HG02970 (cell line): ENCODE data around the gene ZNF629.

Experiments
- ATAC-seq: cut with Tn5 transposase; IDR thresholded peaks from one replicate; pipeline ENCODE4 v1.9.1; 2021; ENCODE audit warnings: mild to moderate bottlenecking, moderate library complexity, moderate number of reproducible peaks; ENCODE audit not compliant: unreplicated experiment, low FRiP score

ZNF629 gene

DNA sequence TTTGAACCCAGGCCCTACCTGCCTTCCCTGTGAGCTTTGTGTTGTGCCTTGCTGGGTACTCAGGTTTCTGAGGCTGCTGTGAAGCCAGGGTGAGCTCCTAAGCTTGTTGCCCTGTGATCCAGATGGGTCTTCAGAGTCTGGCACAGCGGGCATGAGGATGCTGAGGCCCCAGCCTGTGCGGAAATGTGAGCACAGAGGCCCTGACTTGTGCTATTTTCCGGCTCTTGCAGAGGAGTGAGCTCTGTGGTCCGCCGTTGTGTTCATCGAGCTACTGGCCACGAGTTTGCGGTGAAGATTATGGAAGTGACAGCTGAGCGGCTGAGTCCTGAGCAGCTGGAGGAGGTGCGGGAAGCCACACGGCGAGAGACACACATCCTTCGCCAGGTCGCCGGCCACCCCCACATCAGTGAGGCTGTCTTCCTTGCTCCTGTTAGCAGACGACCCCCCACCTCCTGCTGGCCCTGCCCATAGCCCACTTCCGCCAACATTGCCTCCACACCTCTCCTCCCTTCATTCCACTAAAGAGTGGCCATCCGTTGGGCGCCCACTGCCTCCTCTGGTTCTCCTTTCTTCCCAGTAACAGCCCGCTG is 36.0 kb downstream of the ZNF629 start:
- ATAC-seq: no peak

DNA sequence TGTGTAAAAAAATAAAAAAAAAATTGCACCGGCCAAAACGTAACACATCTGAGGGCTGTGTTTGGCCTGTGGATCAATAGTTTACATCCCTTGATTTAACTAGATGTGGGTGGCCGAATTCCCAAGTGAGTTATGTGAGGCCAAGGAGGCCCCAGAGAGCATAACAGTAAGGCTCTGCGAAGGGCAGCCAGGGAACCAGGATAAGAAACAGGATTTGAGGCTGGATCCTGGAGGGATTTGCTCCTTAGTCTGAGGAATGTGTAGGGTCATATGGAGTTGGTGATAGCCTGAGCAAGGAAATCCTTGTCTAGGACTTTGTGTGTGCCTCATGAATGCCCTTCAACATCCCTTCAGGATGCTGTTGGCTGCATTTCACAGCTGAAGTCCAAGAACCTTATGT is 36.8 kb downstream of the ZNF629 start:
- ATAC-seq: no peak

DNA sequence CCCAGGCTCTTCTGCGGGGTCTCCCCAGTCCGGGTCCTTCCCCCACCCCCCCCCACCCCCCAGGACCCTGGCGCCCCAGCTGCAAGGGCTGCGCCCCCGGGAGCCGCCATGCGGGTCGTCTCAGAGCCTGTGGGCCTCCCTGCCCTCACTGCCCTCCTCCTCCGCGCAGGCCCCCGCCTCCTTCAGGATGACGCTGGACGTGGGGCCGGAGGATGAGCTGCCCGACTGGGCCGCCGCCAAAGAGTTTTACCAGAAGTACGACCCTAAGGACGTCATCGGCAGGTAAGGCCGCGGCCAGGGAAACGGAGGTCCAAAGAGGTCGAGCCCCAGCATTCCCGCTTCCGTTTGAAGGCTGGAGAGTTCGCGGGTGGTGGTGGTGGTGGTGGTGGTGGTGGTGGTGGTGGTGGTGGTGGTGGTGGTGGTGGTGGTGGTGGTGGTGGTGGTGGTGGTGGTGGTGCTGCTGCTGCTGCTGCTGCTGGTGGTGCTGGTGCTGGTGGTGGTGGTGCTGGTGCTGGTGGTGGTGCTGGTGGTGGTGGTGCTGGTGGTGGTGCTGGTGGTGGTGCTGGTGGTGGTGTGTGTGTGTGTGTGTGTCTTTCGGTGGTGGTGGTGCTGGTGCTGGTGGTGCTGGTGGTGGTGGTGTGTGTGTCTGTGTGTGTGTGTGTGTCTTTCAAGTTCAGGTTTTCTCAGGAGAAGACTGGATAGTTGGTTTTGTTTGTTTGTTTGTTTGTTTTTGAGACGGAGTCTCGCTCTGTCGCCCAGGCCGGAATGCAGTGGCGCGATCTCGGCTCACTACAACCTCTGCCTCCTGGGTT is 38.2 kb downstream of the ZNF629 start:
- ATAC-seq: no peak

DNA sequence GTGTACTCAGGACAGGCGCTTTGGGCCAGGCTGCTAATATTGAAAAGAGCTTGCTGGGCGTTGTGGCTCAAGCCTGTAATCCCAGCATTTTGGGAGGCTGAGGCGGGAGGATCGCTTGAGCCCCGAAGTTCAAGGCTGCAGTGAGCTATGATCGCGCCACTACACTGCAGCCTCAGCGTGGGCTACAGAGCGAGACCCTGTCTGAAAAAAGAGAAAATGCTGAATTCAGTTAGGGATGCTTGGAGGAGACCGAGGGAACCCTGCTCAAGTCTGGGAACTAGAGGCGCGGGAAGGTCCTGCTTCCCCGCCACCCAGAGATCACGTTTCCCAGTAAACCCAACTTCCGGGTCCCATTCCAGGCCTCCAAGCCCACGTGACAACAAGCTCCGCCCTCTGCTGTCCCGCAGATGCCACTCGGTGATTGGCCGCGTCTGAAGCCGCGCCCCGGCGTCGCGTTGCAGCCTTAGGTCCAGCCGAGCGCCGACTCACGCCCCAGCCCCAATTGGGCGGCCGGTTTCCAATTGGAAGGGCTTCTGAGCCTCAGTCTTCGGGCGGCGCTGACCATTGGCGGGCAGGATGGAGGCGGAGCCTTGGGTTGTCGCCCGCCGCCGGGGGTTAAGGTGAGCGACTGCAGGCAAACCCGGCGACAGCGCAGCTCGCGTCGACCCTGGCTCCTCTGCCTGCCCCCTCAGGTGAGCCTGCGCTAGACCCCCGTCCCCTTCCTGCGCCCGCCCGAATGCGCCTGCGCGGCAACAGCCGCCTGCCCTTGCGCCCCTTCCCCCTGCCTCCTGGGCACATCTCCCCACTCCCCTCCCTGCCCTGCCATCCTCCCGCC is 39.0 kb downstream of the ZNF629 start, which contains the start of gene PHKG2:
TSS of gene PHKG2 (plus strand) at position 627 of the 835 bp plus-strand sequence. CDS start 396 bp downstream, outside the sequence.
- peak; percentile 94 for ATAC-seq

DNA sequence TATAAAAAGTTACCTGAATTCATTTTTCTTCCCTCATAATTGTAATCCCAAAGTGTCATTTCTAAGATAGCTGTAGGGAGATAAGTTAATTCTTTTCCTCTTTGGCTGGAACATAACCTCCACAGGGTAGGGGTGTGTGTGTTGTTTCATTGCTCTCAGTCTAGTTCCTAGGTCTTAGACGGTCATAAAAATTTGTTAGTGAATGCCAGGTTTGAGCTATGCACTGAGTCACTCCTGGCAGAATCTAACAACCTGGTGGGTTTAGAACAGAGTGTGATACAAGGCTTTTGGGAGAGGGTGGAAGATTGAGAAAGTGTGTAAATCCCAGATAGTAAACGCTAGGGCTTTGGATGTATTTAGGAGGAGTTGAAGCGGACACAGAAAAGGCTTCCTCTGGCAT is 39.7 kb downstream of the ZNF629 start:
- ATAC-seq: no peak

DNA sequence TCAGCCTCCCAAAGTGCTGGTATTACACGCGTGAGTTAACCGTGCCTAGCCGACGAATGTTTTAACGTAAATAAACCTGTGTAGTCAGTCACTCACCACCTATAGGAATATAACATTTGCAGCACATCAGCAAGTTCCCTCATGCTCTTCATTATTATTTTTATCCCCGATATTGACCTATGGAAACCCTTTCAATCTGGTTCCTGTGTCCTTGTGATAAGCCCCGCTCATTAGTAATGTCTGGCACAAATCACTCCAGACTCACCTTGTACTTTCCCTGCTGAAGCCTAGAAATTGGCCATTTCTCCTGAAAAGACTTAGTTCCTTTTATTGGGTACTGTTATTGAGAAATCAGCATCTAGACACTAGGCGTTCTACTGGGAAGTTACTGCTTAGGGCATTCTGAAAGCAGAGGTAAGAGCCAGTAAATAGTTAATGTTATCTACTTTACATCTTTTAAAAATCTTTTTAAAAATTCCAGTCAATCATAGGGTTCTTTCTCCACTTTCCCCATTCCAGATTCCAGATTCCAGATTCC is 40.3 kb downstream of the ZNF629 start:
- no peak for ATAC-seq

DNA sequence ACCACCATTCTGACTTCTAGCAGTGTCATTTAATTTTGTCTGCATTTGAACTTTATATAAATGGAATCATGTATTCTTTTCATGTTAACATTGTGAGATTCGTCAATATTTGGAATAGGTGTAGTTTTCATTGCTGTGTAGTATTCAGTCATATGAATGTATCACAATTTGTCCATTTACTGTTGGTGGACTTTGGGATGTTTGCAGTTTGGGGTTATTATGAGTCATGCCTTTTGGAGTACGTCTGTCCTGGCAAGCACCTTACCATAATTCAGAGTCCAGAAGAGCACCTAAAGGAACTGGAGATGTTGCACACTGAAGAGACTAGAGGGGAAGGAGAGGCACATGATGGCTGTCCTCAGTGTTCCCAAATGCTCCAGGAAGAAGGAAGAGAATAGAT is 41.9 kb downstream of the ZNF629 start:
- ATAC-seq: no peak

DNA sequence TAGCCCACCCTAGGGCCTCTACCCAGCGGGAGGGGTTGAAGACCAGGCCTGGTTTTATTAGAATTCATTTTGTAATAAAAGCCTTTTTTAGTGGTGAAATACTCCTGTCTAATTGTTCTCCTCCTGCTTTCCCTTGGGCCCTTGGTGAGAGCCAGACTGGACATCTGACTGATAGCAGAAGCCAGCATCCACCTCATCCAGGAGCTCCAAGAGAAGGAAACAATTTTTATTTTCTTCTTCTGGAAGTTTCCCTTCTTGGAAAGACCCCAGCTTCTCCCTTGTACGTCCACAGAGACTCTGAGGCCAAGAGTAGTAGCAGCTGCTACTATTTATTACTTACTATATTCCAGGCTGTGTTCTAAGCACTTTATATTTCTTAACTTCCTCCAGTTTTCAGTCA is 42.8 kb downstream of the ZNF629 start:
- no peak for ATAC-seq

DNA sequence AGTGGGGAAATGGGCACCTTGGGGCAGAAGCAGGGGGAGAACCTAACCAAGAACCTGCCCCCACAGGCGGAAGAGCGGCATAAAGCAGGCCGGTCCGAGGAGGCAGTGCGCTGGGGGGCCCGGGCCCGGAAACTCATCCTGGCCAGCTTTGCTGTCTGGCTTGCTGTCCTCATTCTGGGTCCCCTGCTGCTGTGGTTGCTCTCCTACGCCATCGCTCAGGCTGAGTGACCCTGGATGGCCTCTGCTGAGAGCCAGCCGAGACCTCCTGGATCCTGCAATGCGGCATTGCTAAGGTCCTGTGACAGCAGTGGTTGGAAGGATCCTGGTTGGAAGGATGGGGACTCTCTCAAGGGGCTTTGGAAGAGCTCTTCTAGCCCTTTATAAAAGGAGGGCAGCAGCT is 43.3 kb downstream of the ZNF629 start:
- ATAC-seq: no peak

DNA sequence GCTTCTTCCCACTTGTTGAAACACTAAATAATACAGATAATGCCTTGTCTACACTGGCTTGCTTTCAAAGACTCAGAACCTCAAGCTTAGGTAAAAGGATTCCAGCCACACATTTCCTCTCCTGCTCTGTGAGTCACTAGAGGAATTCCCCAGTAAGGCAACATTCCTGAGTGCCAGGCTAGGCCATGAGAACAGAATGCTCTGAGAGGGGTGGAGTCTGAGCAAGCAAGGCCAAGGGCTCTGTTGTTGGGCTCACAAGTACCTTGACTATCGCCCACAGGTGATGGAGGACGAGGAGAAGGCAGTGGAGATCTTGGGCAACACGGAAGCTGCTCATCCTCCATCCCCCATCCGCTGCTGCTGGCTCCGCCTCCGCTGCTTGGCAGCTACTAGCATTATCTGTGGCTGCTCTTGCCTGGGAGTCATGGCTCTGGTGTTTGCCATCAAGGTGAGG is 45.5 kb downstream of the ZNF629 start:
- no peak for ATAC-seq

DNA sequence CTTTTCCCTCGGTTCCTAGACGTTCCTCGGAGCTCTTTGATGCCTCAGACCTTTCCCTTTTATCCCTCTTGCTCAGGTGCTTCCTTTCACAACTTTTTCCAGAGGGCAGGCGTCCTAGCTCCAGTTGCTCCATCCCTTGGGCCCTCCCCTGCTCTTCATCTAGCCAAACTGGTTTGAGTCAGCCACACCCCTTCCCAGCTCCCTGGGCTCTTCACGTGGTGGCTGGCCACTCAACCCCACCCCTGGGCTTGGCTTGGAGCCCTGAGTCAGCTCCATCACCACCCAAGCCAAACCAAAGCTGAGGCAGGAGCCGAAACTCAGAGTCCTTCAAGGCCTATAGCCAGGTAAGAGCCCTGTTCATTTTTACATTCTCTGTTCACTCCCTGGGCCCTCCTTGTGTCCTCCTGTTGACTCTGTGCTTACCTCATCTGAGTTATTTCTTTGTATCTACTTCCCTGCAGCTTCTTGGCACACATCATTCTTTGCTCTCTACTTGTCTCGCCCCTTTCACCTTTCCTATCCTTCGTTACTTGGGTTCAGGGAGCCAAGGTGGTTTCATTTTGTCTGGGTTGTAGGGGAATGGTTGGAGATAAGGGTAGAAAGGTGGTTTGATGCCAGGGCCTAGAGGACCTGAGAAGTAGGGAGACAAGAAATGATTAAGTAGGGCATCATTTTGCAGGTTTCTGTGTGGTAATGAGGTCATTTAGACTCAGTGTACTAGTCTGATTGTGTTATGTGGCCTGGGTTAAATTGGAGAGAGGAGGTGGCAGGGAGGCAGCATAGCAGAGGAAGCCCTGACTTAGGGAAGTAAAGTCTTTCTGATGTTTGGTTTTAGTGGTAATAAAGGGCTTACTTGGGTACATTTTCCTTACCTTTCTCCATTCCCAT is 46.4 kb downstream of the ZNF629 start:
- ATAC-seq: no peak

DNA sequence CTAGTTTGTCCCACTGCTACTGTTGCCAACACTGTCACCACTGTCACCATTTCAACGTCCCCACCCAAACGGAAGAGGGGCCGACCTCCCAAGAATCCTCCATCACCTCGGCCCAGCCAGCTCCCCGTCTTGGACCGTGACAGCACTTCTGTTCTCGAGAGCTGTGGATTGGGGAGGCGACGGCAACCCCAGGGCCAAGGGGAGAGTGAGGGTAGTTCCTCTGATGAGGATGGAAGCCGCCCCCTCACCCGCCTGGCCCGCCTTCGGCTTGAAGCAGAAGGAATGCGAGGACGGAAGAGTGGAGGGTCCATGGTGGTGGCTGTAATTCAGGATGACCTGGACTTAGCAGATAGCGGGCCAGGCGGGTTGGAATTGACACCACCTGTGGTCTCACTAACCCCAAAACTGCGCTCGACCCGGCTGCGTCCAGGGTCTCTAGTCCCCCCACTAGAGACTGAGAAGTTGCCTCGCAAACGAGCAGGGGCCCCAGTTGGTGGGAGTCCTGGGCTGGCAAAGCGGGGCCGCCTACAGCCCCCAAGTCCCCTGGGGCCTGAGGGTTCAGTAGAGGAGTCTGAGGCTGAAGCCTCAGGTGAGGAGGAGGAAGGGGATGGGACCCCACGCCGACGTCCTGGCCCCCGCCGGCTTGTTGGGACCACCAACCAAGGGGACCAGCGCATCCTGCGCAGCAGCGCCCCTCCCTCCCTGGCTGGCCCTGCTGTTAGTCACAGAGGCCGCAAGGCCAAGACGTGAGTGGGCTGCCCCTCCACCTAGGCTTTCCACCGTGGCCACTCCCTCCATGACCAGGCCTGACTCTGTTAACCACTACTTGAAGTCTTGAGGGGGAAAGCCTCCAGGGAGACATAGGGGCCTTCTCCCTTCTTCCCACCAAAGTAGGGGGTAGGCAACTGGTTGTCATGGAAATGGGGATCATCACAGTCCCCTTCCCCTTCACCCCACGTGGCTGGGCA is 47.7 kb downstream of the ZNF629 start:
- no peak for ATAC-seq

DNA sequence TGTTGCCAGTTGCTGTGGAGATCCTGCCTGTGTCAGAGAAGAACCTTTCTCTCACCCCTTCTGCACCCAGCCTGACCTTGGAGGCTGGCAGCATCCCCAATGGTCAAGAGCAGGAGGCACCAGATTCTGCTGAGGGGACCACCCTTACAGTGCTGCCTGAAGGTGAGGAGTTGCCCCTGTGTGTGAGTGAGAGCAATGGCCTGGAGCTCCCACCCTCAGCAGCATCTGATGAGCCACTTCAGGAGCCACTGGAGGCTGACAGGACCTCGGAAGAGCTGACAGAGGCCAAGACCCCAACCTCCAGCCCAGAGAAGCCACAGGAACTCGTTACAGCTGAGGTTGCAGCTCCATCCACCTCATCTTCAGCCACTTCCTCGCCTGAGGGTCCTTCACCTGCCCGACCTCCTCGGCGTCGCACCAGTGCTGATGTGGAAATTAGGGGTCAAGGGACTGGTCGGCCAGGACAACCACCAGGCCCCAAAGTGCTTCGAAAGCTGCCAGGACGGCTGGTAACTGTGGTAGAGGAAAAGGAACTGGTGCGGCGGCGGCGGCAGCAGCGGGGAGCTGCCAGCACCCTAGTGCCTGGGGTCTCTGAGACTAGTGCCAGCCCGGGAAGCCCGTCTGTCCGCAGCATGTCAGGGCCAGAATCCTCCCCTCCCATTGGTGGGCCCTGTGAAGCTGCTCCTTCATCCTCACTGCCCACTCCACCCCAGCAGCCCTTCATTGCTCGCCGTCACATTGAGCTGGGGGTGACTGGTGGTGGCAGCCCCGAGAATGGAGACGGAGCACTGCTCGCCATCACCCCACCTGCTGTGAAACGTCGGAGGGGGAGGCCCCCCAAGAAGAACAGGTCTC is 49.0 kb downstream of the ZNF629 start:
- no peak for ATAC-seq

DNA sequence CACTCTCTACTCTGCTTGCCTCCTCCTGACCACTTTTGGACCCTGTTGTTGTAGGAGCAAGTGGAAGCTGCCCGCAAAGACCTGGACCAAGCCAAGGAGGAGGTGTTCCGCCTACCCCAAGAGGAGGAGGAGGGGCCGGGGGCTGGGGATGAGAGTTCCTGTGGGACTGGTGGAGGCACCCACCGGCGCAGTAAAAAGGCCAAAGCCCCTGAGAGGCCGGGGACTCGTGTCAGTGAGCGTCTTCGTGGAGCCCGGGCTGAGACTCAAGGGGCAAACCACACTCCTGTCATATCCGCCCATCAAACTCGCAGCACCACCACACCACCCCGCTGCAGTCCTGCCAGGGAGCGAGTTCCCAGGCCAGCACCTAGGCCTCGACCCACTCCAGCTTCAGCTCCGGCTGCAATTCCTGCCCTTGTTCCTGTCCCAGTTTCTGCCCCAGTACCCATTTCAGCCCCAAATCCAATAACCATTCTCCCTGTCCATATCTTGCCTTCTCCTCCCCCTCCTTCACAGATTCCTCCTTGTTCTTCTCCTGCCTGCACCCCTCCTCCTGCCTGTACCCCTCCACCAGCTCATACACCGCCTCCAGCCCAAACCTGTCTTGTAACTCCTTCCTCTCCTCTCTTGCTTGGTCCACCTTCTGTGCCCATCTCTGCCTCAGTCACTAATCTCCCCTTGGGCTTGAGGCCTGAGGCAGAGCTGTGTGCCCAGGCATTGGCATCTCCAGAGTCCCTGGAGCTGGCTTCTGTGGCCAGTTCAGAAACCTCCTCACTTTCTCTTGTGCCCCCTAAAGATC is 49.8 kb downstream of the ZNF629 start:
- ATAC-seq: no peak

DNA sequence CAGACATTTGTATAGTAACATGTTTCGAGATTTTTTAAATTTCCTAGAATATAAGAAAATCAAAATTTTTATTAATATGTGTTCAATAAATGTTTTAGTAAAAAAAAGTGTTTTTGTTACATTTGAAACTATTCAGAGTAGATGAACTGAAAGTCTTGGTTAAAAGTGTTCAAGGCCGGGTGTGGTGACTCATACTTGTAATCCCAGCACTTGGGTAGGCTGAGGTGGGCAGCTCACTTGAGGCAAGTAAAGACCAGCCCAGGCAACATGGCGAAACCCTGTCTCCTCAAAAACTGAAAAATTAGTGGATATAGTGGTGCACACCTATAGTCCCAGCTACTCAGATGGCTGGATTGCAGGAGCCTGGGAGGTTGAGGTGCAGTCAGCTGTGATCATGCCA is 55.6 kb downstream of the ZNF629 start:
- no peak for ATAC-seq

DNA sequence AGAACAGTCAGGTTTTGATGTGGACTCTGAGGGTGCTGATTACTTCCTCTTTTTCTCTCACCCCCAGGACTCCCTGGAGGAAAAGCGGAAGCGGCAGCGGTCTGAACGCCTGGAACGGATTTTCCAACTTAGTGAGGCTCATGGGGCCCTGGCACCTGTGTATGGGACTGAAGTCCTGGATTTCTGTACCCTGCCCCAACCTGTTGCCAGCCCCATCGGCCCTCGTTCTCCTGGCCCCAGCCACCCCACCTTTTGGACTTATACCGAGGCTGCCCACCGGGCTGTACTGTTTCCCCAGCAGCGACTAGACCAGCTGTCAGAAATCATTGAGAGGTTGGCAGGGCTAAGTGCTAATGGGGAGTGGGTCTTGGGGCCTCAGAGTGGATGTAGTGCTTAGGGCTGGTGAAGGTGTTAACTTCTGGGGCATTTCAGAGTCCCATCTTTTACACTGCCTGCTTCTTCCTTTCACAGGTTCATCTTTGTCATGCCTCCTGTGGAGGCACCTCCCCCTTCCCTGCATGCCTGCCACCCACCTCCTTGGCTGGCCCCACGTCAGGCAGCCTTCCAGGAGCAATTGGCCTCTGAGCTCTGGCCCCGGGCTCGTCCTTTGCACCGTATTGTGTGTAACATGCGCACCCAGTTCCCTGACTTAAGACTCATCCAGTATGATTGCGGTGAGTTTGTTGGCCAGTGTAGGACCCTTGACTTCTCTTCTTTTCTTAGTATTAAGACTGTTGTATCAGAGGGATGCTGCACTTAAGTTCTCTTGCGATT is 57.9 kb downstream of the ZNF629 start:
- ATAC-seq: no peak
